ENCODE measurements around the gene CA12. TPM values are rescaled to one million over a fixed set of nuclear protein-coding genes. Genes with fewer than 3 reads are reported as not detected.

CA12 gene
- total RNA-seq, 4 donors from 2014 or later, result 22.1 to 79.6 (median 37.0) TPM

DNA sequence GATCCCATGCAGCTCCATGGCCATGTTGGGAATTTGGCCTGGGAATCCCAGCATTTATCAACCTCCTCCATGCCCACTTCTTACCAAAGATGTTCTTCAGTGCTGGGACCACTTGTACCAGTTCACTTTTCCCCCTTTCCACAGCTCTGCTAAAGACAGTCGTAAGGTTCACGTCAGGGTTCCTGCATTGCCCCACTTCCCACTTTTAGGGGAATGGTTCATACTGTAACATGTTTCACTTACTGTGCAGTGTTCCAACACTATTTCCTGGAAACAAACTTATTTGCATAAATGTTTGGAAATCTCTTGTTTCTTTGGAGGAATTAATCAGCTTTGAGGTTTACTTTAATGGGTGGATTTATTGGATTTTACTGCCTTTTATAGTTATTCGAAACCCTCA is 87.3 kb downstream of the CA12 start:
- H3K9me3 ChIP-seq, result no peaks in the 10 kb centered on the region
- DNase-seq, result no peak
- no peak overlapping the region for H3K27ac ChIP-seq
- H3K4me3 ChIP-seq, result no peak overlapping the region
- H3K4me1 ChIP-seq, result no peaks in the 10 kb centered on the region
- H3K36me3 ChIP-seq, result no peaks in the 10 kb centered on the region
- no peaks in the 10 kb centered on the region for H3K27me3 ChIP-seq
- TF ChIP-seq POLR2A (IDR thresholded peaks at IDR 0.05), result no peak
- TF ChIP-seq, protein P1, sequence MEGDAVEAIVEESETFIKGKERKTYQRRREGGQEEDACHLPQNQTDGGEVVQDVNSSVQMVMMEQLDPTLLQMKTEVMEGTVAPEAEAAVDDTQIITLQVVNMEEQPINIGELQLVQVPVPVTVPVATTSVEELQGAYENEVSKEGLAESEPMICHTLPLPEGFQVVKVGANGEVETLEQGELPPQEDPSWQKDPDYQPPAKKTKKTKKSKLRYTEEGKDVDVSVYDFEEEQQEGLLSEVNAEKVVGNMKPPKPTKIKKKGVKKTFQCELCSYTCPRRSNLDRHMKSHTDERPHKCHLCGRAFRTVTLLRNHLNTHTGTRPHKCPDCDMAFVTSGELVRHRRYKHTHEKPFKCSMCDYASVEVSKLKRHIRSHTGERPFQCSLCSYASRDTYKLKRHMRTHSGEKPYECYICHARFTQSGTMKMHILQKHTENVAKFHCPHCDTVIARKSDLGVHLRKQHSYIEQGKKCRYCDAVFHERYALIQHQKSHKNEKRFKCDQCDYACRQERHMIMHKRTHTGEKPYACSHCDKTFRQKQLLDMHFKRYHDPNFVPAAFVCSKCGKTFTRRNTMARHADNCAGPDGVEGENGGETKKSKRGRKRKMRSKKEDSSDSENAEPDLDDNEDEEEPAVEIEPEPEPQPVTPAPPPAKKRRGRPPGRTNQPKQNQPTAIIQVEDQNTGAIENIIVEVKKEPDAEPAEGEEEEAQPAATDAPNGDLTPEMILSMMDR (IDR thresholded peaks at IDR 0.05), result no peak

- no peak overlapping the region for H3K4me3 ChIP-seq
- H3K4me1 ChIP-seq, result peaks cover 0 to 4% (median 0%) of the 10 kb centered on the region in 4 donors
- TF ChIP-seq, protein P1 (IDR thresholded peaks at IDR 0.05), result no peak
- no peak for TF ChIP-seq POLR2A (IDR thresholded peaks at IDR 0.05)
- H3K9me3 ChIP-seq, result no peaks in the 10 kb centered on the region
- no peak overlapping the region for H3K27ac ChIP-seq
- no peak for DNase-seq
- H3K27me3 ChIP-seq, result no peaks in the 10 kb centered on the region
- no peaks in the 10 kb centered on the region for H3K36me3 ChIP-seq
Observed at GRCh38 chr15:63292771-63293170, 88.9 kb downstream of the CA12 start.

- no peaks in the 10 kb centered on the region for H3K9me3 ChIP-seq
- no peaks in the 10 kb centered on the region for H3K36me3 ChIP-seq
- no peaks in the 10 kb centered on the region for H3K27me3 ChIP-seq
- DNase-seq, result no peak
- no peak overlapping the region for H3K27ac ChIP-seq
- peaks cover 0 to 4% (median 0%) of the 10 kb centered on the region in 4 donors for H3K4me1 ChIP-seq
- no peak for TF ChIP-seq POLR2A (IDR thresholded peaks at IDR 0.05)
- no peak overlapping the region for H3K4me3 ChIP-seq
Observed at GRCh38 chr15:63292241-63292640, 89.4 kb downstream of the CA12 start.

- Histone ChIP-seq H3K27ac (peak overlapping the region in 1 of 4 donors; percentile 15), H3K4me3 (no peak overlapping the region), H3K27me3 (no peaks in the 10 kb centered on the region), H3K36me3 (peaks cover 0 to 2% (median 0%) of the 10 kb centered on the region in 3 donors), H3K9me3 (no peaks in the 10 kb centered on the region), H3K4me1 (peaks cover 0 to 4% (median 0%) of the 10 kb centered on the region in 4 donors)
- no peak for DNase-seq
- TF ChIP-seq, protein P1 (IDR thresholded peaks at IDR 0.05), result no peak
- TF ChIP-seq POLR2A (IDR thresholded peaks at IDR 0.05), result no peak
Observed at GRCh38 chr15:63291507-63291906, 90.1 kb downstream of the CA12 start.

DNA sequence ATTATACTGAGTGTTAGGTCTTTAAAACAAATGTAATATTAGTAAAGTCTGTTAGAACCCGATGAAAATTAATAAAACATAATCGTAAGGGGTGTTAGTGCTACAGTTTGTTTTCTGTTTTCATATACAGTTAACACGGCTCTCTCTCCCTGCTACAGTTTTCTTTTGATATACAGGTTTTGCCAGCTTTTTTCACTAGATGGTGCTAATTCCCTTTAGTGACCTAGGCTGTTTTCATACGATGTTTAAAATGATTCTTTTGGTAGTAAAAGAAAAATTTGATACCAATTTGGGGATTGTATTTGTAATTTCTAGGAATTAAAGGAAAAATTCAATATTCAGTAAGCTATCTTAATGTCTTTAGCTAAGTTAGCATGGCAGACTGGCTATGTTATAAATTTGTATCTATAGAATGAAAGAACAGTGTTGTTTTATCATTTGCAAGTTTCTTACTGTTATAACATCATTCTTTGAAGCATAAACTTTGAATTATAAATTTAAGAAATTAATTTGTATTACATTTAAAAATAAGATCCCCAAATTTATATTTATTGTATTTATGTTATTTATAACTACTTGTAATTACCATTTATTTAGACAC is 92.8 kb downstream of the CA12 start:
- no peaks in the 10 kb centered on the region for H3K9me3 ChIP-seq
- DNase-seq, result no peak
- TF ChIP-seq POLR2A (IDR thresholded peaks at IDR 0.05), result no peak
- TF ChIP-seq, protein P1 (IDR thresholded peaks at IDR 0.05), result peak; percentile 29 to 86 (median 73)
- H3K4me1 ChIP-seq, result peaks cover 0 to 4% (median 0%) of the 10 kb centered on the region in 4 donors
- H3K27ac ChIP-seq, result no peak overlapping the region
- no peak overlapping the region for H3K4me3 ChIP-seq
- no peaks in the 10 kb centered on the region for H3K27me3 ChIP-seq
- H3K36me3 ChIP-seq, result peaks cover 0 to 2% (median 0%) of the 10 kb centered on the region in 3 donors

- Histone ChIP-seq H3K27me3 (no peaks in the 10 kb centered on the region), H3K27ac (no peak overlapping the region), H3K36me3 (peaks cover 0 to 2% (median 0%) of the 10 kb centered on the region in 3 donors), H3K4me1 (peaks cover 0 to 4% (median 0%) of the 10 kb centered on the region in 4 donors), H3K9me3 (no peaks in the 10 kb centered on the region), H3K4me3 (no peak overlapping the region)
- TF ChIP-seq POLR2A (IDR thresholded peaks at IDR 0.05), result no peak
- TF ChIP-seq, protein P1 (IDR thresholded peaks at IDR 0.05), result no peak
- no peak for DNase-seq
Observed at GRCh38 chr15:63288342-63288741, 93.3 kb downstream of the CA12 start.

Data from Peyer's patch (tissue), 4 donors.